ENCODE data around the gene CCT4. TPM values are rescaled to one million over a fixed set of nuclear protein-coding genes. Genes with fewer than 3 reads are reported as not detected.
A peak's percentile ranks its signal among the peaks of the same experiment; 100 is the strongest.
"Not testable (repeated sequence)": the region's sequence is repeated elsewhere in the genome, so short reads cannot be mapped to it uniquely, and the experiment has no call there.

CCT4 gene
- total RNA-seq, 5 donors from 2014 or later (not counting 1 experiment from before 2014, with no cell fraction given): 85.7 to 112 (median 95.0) TPM

GRCh38 chr2:61853086-61853846 lies 35.2 kb downstream of the CCT4 start:
- H3K27ac Mint-ChIP-seq: peak overlapping the region; percentile 93
- Histone ChIP-seq H3K4me1 (ENCODE audit: control insufficient read depth in 1 of 2, extremely low read depth in 1 of 2, insufficient read depth in 2 of 2, low read length in 2 of 2) (peaks cover 7 to 19% of the 10 kb centered on the region in 2 experiments), H3K27ac (ENCODE audit: low read length) (peak overlapping the region; percentile 57), H3K27me3 (replicated peaks in 1 of 2; ENCODE audit: control insufficient read depth in 2 of 2, extremely low read depth in 1 of 2, insufficient read depth in 2 of 2, low read length in 1 of 2) (no peaks in the 10 kb centered on the region), H3K9me3 (no peaks in the 10 kb centered on the region), H3K4me3 (ENCODE audit: control insufficient read depth in 1 of 2, extremely low read depth in 1 of 2, low read length in 1 of 2) (peak overlapping the region; percentile 80 to 99), H3K36me3 (ENCODE audit: control insufficient read depth in 2 of 2, extremely low read depth in 1 of 2, insufficient read depth in 1 of 2, low read length in 1 of 2) (no peaks in the 10 kb centered on the region)
- no peaks in the 10 kb centered on the region for H3K9me3 Mint-ChIP-seq
- H3K27me3 Mint-ChIP-seq: no peaks in the 10 kb centered on the region
- H3K4me3 Mint-ChIP-seq: peak overlapping the region; percentile 94 to 99 (median 95)
- peak; percentile 8 to 27 (median 24) for ATAC-seq (replicated peaks in 1 of 4)
- no peaks in the 10 kb centered on the region for H3K36me3 Mint-ChIP-seq
- DNase-seq: peak in 4 of 35 experiments; percentile 5 to 22 (median 10)
- ChIA-PET CTCF (interaction anchor here in 1 of 2 donors (0.6 kb wide), 2 partner anchors 151 to 428 kb away, joined by 3 to 4 read pairs; no protein-coding TSS in a partner anchor), POLR2A (interaction anchor here in 1 of 2 donors (0.6 kb wide), 1 partner anchor 21 kb away, joined by 9 read pairs; no protein-coding TSS in a partner anchor)
- WGBS (ENCODE audit: insufficient coverage): 38% methylated on average over 21 of the region's 26 CpGs
- peaks cover 19 to 20% (median 19%) of the 10 kb centered on the region in 3 donors for H3K4me1 Mint-ChIP-seq

DNA sequence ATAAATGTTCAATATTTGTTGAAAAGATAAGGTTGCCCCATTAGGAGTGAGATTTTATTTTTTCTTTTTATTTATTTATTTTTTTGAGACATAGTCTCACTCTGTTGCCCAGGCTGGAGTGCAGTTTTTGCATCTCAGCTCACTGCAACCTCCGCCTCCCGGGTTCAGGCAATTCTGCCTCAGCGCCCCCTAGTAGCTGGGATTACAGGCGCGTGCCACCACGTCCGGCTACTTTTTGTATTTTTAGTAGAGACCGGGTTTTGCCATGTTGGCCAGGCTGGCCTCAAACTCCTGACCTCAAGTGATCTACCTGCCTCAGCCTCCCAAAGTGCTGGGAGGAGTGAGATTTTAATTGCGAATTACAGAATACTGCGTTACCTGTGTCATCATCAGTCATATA lies 37.2 kb downstream of the CCT4 start:
- H3K9me3 ChIP-seq; H3K27ac Mint-ChIP-seq; CTCF ChIA-PET; H3K36me3 ChIP-seq (ENCODE audit: control insufficient read depth in 2 of 2, extremely low read depth in 1 of 2, insufficient read depth in 1 of 2, low read length in 1 of 2); H3K36me3 Mint-ChIP-seq; H3K4me3 ChIP-seq (ENCODE audit: control insufficient read depth in 1 of 2, extremely low read depth in 1 of 2, low read length in 1 of 2); ATAC-seq (replicated peaks in 1 of 4); H3K27ac ChIP-seq (ENCODE audit: low read length); H3K4me3 Mint-ChIP-seq; H3K9me3 Mint-ChIP-seq; DNase-seq; H3K27me3 ChIP-seq (replicated peaks in 1 of 2; ENCODE audit: control insufficient read depth in 2 of 2, extremely low read depth in 1 of 2, insufficient read depth in 2 of 2, low read length in 1 of 2); H3K27me3 Mint-ChIP-seq: not testable (repeated sequence)
- WGBS (ENCODE audit: insufficient coverage): 96% methylated on average over 5 of the region's 10 CpGs
- peaks cover 19 to 20% (median 19%) of the 10 kb centered on the region in 3 donors for H3K4me1 Mint-ChIP-seq
- POLR2A ChIA-PET: interaction anchor here in 1 of 2 donors (0.6 kb wide), 1 partner anchor 11 kb away, joined by 4 read pairs; no protein-coding TSS in a partner anchor
- H3K4me1 ChIP-seq (ENCODE audit: control insufficient read depth in 1 of 2, extremely low read depth in 1 of 2, insufficient read depth in 2 of 2, low read length in 2 of 2): peaks cover 7 to 19% of the 10 kb centered on the region in 2 experiments

GRCh38 chr2:61845320-61845719 lies 43.1 kb downstream of the CCT4 start:
- Mint-ChIP-seq H3K27me3 (no peaks in the 10 kb centered on the region), H3K9me3 (no peaks in the 10 kb centered on the region), H3K27ac (no peak overlapping the region), H3K4me3 (no peak overlapping the region), H3K36me3 (peaks cover 4% of the 10 kb centered on the region), H3K4me1 (no peaks in the 10 kb centered on the region)
- ChIA-PET POLR2A (no interaction called here), CTCF (interaction anchor here in 1 of 2 donors (0.6 kb wide), 2 partner anchors 80 to 559 kb away, joined by 3 to 5 read pairs; no protein-coding TSS in a partner anchor)
- H3K27ac ChIP-seq (ENCODE audit: low read length): no peak overlapping the region
- H3K27me3 ChIP-seq (replicated peaks in 1 of 2; ENCODE audit: control insufficient read depth in 2 of 2, extremely low read depth in 1 of 2, insufficient read depth in 2 of 2, low read length in 1 of 2): no peaks in the 10 kb centered on the region
- ATAC-seq (replicated peaks in 1 of 4): no peak
- H3K4me1 ChIP-seq (ENCODE audit: control insufficient read depth in 1 of 2, extremely low read depth in 1 of 2, insufficient read depth in 2 of 2, low read length in 2 of 2): no peaks in the 10 kb centered on the region
- no peaks in the 10 kb centered on the region for H3K36me3 ChIP-seq (ENCODE audit: control insufficient read depth in 2 of 2, extremely low read depth in 1 of 2, insufficient read depth in 1 of 2, low read length in 1 of 2)
- WGBS (ENCODE audit: insufficient coverage): 22% methylated on average over 1 of the region's 3 CpGs
- H3K4me3 ChIP-seq (ENCODE audit: control insufficient read depth in 1 of 2, extremely low read depth in 1 of 2, low read length in 1 of 2): no peak overlapping the region
- DNase-seq: no peak
- no peaks in the 10 kb centered on the region for H3K9me3 ChIP-seq

- CTCF ChIA-PET: no interaction called here
- H3K27me3 Mint-ChIP-seq: no peaks in the 10 kb centered on the region
These were observed 47.2 kb downstream of the CCT4 start for GRCh38 chr2:61841286-61841685.

DNA sequence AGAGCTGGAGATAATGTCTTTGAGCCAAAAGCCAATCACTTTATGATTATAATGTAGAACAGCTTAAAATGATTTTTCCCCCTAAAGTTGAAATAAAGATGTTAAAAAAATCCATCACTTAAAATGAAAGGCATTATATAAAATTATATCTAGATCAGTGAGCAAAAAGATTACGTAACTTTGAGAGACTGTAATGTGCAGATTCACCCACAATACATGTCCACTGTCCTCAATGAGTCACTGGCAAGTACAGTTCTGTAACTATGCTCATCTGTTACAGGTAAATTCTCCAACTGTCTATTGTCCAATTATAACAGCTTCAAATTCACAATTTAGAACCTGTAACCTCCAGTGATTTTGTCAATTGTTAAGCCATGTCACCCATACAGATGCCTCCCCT lies 53.6 kb downstream of the CCT4 start:
- ATAC-seq (replicated peaks in 1 of 4) (no peak), DNase-seq (no peak)
- no peaks in the 10 kb centered on the region for H3K36me3 ChIP-seq (ENCODE audit: control insufficient read depth in 2 of 2, extremely low read depth in 1 of 2, insufficient read depth in 1 of 2, low read length in 1 of 2)
- Mint-ChIP-seq H3K27me3 (no peaks in the 10 kb centered on the region), H3K4me3 (no peak overlapping the region), H3K27ac (no peak overlapping the region), H3K36me3 (peaks cover 10% of the 10 kb centered on the region), H3K9me3 (no peaks in the 10 kb centered on the region), H3K4me1 (no peaks in the 10 kb centered on the region)
- ChIA-PET CTCF (interaction anchor here in 1 of 2 donors (0.6 kb wide), 1 partner anchor 9 kb away, joined by 3 read pairs; no protein-coding TSS in a partner anchor), POLR2A (no interaction called here)
- no peaks in the 10 kb centered on the region for H3K9me3 ChIP-seq
- no peak overlapping the region for H3K27ac ChIP-seq (ENCODE audit: low read length)
- H3K27me3 ChIP-seq (replicated peaks in 1 of 2; ENCODE audit: control insufficient read depth in 2 of 2, extremely low read depth in 1 of 2, insufficient read depth in 2 of 2, low read length in 1 of 2): no peaks in the 10 kb centered on the region
- no peaks in the 10 kb centered on the region for H3K4me1 ChIP-seq (ENCODE audit: control insufficient read depth in 1 of 2, extremely low read depth in 1 of 2, insufficient read depth in 2 of 2, low read length in 2 of 2)
- H3K4me3 ChIP-seq (ENCODE audit: control insufficient read depth in 1 of 2, extremely low read depth in 1 of 2, low read length in 1 of 2): no peak overlapping the region
- no CpG with 5 or more reads among the region's 1 CpG for WGBS (ENCODE audit: insufficient coverage)

More at GRCh38 chr2:61841286-61841685, 47.2 kb downstream of the CCT4 start:
- DNase-seq (no peak), ATAC-seq (replicated peaks in 1 of 4) (no peak)
- H3K4me1 ChIP-seq (ENCODE audit: control insufficient read depth in 1 of 2, extremely low read depth in 1 of 2, insufficient read depth in 2 of 2, low read length in 2 of 2): no peaks in the 10 kb centered on the region
- H3K36me3 ChIP-seq (ENCODE audit: control insufficient read depth in 2 of 2, extremely low read depth in 1 of 2, insufficient read depth in 1 of 2, low read length in 1 of 2): no peaks in the 10 kb centered on the region
- no peak overlapping the region for H3K27ac Mint-ChIP-seq
- WGBS (ENCODE audit: insufficient coverage): 97% methylated on average over 3 of the region's 3 CpGs
- no peaks in the 10 kb centered on the region for H3K9me3 Mint-ChIP-seq
- POLR2A ChIA-PET: interaction anchor here in 1 of 2 donors (0.6 kb wide), 3 partner anchors 24 to 557 kb away, joined by 4 to 7 read pairs (median 6); no protein-coding TSS in a partner anchor
- no peak overlapping the region for H3K4me3 Mint-ChIP-seq
- H3K27ac ChIP-seq (ENCODE audit: low read length): no peak overlapping the region
- H3K27me3 ChIP-seq (replicated peaks in 1 of 2; ENCODE audit: control insufficient read depth in 2 of 2, extremely low read depth in 1 of 2, insufficient read depth in 2 of 2, low read length in 1 of 2): no peaks in the 10 kb centered on the region
- H3K4me1 Mint-ChIP-seq: no peaks in the 10 kb centered on the region
- no peaks in the 10 kb centered on the region for H3K9me3 ChIP-seq
- H3K36me3 Mint-ChIP-seq: peaks cover 4% of the 10 kb centered on the region
- H3K4me3 ChIP-seq (ENCODE audit: control insufficient read depth in 1 of 2, extremely low read depth in 1 of 2, low read length in 1 of 2): no peak overlapping the region

- CTCF ChIA-PET: no interaction called here
- H3K9me3 Mint-ChIP-seq: no peaks in the 10 kb centered on the region
- Histone ChIP-seq H3K9me3 (no peaks in the 10 kb centered on the region), H3K4me1 (ENCODE audit: control insufficient read depth in 1 of 2, extremely low read depth in 1 of 2, insufficient read depth in 2 of 2, low read length in 2 of 2) (no peaks in the 10 kb centered on the region), H3K36me3 (ENCODE audit: control insufficient read depth in 2 of 2, extremely low read depth in 1 of 2, insufficient read depth in 1 of 2, low read length in 1 of 2) (no peaks in the 10 kb centered on the region), H3K27me3 (replicated peaks in 1 of 2; ENCODE audit: control insufficient read depth in 2 of 2, extremely low read depth in 1 of 2, insufficient read depth in 2 of 2, low read length in 1 of 2) (no peaks in the 10 kb centered on the region), H3K4me3 (ENCODE audit: control insufficient read depth in 1 of 2, extremely low read depth in 1 of 2, low read length in 1 of 2) (no peak overlapping the region), H3K27ac (ENCODE audit: low read length) (no peak overlapping the region)
- ATAC-seq (replicated peaks in 1 of 4) (no peak), DNase-seq (no peak)
- peaks cover 10% of the 10 kb centered on the region for H3K36me3 Mint-ChIP-seq
- no CpG with 5 or more reads among the region's 1 CpG for WGBS (ENCODE audit: insufficient coverage)
- H3K27ac Mint-ChIP-seq: no peak overlapping the region
- H3K4me3 Mint-ChIP-seq: no peak overlapping the region
- POLR2A ChIA-PET: no interaction called here
- no peaks in the 10 kb centered on the region for H3K4me1 Mint-ChIP-seq
- H3K27me3 Mint-ChIP-seq: no peaks in the 10 kb centered on the region
These were observed 54.5 kb downstream of the CCT4 start for GRCh38 chr2:61833971-61834370.

All from T-cell (primary cell).